Urothelium cell line (cell line): ENCODE measurements around the gene DHODH.
"Not testable (repeated sequence)": the region's sequence is repeated elsewhere in the genome, so short reads cannot be mapped to it uniquely, and the experiment has no call there.

Experiments used
- DNase-seq: peaks from one replicate; pipeline ENCODE4 v3.0.0; 2011; ENCODE audit warnings: low spot score, mixed read lengths
- FAIRE-seq: peaks from 2 replicates; lab custom pipeline; 2011; peaks lifted over from hg19 to GRCh38; lab: Jason Lieb, UNC

The DHODH gene

GRCh38 chr16:72008424-72009216, at the start of gene DHODH:
Gene DHODH (plus strand): TSS chr16:72008744. CDS start chr16:72008765, 21 bp downstream.
- FAIRE-seq, result peak; percentile 91
- DNase-seq, result peak; percentile 100

- FAIRE-seq (no peak), DNase-seq (peak; percentile 78)
These were observed 47.2 kb upstream of the DHODH start for GRCh38 chr16:71961066-71962039.

DNA sequence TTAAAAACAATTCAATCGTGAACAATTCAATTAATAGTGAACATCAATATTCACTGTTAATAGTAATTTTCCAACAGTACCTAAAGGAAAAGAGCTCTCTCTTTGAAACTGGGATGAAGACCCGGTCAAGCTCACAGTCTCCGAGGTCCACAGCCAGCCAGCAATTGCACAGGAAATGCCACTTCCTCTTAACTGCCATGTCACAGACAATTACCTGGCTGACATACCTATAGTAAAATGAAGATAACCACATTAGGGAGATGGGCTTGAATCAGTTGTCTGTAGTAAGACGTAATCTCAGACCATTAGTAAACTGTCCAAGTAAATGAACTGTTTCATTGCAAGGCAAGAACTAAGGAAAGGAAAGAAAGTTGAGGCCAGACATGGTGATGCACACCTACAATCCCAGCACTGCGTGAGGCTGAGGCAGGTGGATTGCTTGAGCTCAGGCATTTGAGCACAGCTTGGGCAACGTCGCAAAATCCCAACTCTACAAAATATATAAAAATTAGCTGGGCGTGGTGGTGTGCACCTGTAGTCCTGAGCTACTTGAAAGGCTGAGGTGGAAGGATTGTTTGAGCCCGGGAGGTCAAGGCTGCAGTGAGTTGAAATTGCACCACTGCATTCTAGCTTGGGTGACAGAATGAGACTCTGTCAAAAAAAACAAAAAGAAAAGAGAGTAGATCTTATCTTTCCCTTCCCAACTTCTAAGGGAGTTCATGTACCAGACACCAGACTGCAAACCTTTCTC, 45.2 kb upstream of the DHODH start:
- DNase-seq, result no peak
- no peak for FAIRE-seq

GRCh38 chr16:71965223-71965622, 43.3 kb upstream of the DHODH start:
- DNase-seq, result no peak
- FAIRE-seq, result no peak

DNA sequence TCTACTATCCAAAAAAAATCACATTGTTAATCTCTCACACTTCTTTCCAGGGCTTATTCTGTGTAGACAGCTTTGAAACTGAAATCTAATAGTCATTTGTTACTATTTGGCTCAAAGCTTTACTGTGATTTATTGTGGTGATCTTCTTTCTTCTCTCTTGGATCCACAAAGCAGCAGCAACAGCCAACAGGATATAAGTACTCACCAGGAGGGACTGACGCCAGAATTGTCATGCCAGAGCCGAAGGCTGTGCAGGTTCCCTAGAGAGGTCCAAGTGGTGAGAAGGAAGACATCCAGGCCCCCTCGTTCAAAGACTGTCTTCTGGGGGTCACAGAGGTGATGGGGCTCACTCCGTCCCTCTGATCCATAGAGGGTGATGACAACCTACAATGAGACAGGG, 41.6 kb upstream of the DHODH start:
- no peak for DNase-seq
- FAIRE-seq, result no peak

DNA sequence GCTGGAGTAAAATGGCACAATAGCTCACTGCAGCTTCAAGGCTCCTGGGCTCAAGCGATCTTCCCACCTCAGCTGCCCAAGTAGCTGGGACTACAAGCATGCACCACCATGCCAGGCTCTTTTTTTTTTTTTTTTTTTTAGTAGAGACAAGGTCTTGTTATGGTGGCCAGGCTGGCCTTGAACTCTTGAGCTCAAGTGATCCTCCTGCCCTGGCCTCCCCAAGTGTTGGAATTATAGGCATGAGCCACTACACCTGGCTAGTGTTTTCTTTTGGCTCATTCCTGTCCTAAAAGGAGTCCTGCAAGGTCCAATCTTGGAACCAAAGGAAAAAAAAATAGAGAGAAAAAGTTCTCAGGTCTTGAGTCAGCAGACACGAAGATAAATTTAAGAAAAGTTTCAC, 39.2 kb upstream of the DHODH start:
- DNase-seq (no peak), FAIRE-seq (no peak)

DNA sequence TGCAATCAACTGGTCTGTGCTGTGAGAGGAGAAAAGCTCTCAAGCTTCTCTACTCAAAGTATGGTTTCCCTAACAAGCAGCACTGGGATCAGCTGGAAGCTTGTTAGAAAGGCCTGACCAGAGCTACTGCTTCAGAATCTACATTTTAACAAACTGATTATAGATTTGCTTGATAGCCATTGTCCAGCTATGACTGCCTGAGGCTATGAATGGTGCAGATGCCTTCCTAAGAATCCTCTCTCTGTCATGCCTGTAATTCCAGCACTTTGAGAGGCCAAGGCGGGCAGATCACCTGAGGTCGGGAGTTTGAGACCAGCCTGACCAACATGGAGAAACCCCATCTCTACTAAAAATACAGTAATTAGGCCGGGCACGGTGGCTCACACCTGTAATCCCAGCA, 37.0 kb upstream of the DHODH start:
- DNase-seq (no peak), FAIRE-seq (no peak)

DNA sequence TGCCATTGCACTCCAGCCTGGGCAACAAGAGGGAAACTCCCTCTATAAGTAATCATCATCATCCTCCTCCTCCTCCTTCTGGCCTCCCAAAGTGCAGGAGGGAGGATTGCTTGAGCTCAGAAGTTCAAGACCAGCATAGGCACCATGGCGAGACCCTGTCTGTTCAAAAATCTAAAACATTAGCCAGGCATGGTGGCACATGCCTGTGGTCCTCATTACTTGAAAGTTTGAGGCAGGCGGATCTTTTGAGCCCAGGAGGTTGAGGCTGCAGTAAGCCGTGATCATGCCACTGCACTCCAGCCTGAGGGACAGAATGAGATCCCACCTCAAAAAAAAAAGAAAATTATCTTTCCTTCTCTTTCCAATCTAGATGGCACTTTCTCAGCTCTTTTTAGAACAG, 36.2 kb upstream of the DHODH start:
- no peak for DNase-seq
- no peak for FAIRE-seq

DNA sequence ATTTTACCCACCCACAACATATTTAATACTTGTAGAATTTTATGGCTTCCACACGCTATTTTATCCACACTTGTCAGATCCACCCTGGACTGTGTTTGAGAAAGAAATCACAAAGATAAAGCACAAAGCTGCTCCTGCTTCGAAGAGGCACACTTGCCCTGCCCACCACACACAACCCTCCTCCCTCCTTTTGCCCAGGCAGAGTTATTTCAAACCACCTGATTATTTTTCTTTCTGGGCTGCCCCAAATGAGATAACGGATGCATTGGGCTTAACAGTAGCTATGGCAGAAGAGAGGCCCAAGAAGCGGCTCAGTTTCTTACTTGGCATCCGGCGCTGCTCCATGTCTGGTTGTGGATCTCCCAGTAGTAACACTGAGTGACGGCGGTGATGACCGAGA, 35.5 kb upstream of the DHODH start:
- DNase-seq (no peak), FAIRE-seq (no peak)

DNA sequence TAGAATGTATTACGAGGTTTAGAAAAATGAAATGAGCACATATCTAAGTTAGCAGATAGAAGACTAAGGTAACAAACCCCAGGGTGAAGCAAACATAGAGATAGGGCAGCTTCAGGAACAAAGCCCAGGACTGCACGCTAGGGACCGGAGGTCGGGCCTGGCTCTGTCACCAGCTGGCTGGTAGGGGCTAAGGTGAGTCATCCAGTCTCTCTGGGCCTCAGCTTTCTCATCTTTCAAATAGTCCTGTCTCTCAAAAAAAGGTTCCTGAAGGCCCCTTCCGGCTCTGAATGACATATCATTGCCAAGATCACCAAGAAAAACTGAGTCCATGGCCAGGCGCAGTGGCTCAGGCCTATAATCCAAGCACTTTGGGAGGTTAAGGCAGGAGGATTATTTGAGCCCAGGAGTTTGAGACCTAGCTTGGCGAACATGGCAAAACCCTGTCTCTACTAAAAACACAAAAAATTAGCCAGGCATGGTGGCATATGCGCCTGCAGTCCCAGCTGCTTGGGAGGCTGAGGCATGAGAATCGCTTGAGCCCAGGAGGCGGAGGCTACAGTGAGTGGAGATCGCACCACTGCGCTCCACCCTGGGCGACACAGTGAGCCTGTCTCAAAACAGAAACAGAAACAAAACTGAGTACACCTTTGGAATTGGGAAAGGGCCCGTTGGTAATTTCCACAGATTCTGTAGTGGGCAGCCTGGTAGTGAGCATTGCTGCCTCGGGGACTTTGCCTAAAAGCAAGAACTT, 34.3 kb upstream of the DHODH start:
- FAIRE-seq, result no peak
- peak; percentile 54 for DNase-seq

GRCh38 chr16:71985262-71985974, 23.1 kb upstream of the DHODH start:
- no peak for DNase-seq
- no peak for FAIRE-seq

GRCh38 chr16:71986131-71986530, 22.4 kb upstream of the DHODH start:
- no peak for FAIRE-seq
- no peak for DNase-seq

DNA sequence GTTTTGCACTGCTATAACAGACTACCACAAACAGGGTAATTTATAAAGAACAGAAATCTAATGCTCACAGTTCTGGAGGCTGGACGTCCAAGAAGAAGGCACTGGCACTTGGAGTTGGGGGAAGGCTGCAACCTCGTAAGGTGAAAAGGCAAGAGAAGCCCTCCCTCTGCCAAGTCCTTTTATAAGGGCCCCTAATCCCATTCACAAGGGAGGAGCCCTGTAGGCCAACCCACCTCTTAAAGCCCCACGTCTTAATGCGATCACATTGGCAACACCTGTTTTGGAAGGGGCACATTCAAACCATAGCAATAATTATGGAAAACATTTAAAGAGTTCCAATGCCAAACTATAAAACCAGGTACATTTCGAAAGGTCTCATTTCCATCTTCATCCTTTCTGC, 13.5 kb upstream of the DHODH start:
- FAIRE-seq, result no peak
- DNase-seq, result no peak

DNA sequence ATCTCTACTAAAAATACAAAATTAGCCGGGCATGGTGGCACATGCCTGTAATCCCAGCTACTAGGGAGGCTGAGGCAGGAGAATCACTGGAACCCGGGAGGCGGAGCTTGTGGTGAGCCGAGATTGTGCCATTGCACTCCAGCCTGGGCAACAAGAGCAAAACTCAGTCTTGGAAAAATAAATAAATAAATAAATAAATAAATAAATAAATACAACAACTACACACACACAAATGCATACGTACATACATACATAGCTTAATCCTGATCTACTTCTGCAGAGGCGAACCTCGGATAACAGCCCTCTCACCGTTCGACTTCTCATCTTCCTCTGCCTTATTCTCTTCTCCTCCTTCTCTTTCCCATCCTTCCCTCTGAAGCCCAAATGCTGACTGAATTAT, 11.0 kb upstream of the DHODH start:
- not testable (repeated sequence) for DNase-seq, FAIRE-seq

DNA sequence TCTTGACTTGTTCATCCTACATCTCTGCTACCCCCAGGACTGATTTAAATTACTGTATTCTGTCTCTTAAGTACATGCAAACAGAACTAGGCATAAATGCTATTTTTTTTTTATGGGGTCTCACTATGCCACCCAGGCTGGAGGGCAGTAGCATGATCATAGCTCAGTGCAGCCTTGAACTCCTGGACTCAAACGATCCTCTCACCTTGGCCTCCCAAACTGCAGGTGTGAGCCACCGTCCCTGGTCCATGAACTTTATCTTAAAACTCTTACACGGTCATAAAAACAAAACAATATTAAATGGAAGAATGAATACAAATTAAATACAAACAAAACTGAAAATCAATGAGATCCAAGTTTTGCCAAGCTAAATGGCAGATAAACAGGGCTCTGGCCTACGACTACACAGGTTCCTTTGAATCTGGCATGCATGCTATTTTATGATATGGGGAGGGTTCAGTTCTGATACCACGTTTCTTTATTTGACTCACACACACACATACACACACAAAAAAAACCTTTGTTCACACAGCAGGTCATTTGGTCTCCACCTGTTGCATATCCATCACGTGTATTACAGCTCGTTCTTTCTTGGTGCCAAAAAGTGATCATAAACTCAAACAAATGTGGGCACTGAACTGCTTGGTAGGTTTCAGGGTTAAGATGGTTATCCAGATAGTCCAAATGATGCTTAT, 7.2 kb upstream of the DHODH start:
- FAIRE-seq (no peak), DNase-seq (no peak)

DNA sequence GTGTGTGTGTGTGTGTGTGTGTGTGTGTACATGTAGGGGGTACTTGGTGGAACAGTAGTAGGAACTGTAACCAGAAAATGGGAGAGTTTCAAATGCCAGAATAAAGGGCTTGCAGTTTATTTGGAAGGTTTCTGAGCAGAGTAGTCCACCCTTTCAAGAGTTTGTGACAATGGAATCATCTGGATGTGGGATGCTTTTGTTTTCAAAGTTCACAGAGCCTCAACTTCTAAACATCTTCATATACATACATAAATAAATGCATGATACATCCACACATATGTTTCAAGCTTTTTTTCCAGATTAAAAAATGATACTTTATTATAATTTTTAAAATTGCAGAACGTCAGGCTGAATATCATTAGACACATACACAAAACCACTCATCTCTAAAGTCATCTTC, 5.9 kb upstream of the DHODH start:
- no peak for FAIRE-seq
- no peak for DNase-seq

- FAIRE-seq, DNase-seq: not testable (repeated sequence)
These were observed 500 bp upstream of the DHODH start for GRCh38 chr16:72008065-72008423.

- no peak for DNase-seq
These were observed 1.2 kb downstream of the DHODH start for GRCh38 chr16:72009779-72010178.

DNA sequence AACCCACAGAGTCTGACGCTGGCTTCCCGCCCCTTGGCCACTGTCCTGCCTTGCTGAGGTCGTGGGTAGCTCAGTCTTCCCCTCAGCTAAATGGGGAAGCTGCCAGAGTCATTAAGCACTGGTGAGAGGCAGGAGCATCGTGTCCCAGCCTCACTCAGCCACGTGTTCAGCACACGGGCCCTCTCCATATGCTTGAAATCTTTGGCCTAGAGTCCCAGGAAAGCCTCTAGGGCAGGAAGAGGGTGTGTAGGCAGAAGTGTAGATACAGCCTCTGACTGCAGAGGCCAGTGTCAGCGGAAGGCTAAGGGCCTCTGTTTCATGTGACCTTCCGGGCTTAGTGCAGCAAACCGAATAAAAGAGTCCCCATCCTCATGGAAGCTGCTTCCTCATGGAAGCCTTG, 4.1 kb downstream of the DHODH start:
- no peak for FAIRE-seq

More at GRCh38 chr16:72009779-72010178, 1.2 kb downstream of the DHODH start:
- no peak for FAIRE-seq

More for the DNA sequence above, 4.1 kb downstream of the DHODH start:
- DNase-seq, result no peak
